GM18951 (cell line): ENCODE data around the gene JMJD8.
A peak's percentile ranks its signal among the peaks of the same experiment; 100 is the strongest.

Experiments used
- POLR2A ChIP-seq: IDR thresholded peaks from 4 replicates; pipeline ENCODE4 v1.6.1; 2011; ENCODE audit warnings: mild to moderate bottlenecking; ENCODE audit not compliant: insufficient read length, insufficient read depth; ENCODE audit errors: extremely low read depth
- in situ Hi-C: fragments of 300-500 bp; cut with MboI; formaldehyde crosslinking; loops from one replicate; pipeline ENCODE4 v1.12.0; 2022; ENCODE audit warnings: low sequenced_read_pairs, mixed read lengths, inconsistent platforms; ENCODE audit not compliant: unreplicated experiment

Gene JMJD8

GRCh38 chr16:642189-643049 is 41.7 kb downstream of the JMJD8 start:
- in situ Hi-C loops: no loop called here
- TF ChIP-seq POLR2A: peak; percentile 42

GRCh38 chr16:641326-642188 is 42.6 kb downstream of the JMJD8 start, which contains the start of gene MCRIP2:
Gene MCRIP2, plus strand, starts transcription at chr16:641828. Its CDS starts 164 bp downstream, at chr16:641992.
- TF ChIP-seq POLR2A: peak; percentile 82
- in situ Hi-C loops: no loop called here

GRCh38 chr16:640614-641013 is 43.5 kb downstream of the JMJD8 start:
- TF ChIP-seq POLR2A: no peak
- in situ Hi-C loops: no loop called here

- in situ Hi-C loops: no loop called here
- no peak for TF ChIP-seq POLR2A
These were observed 45.3 kb downstream of the JMJD8 start for GRCh38 chr16:638836-639235.

- in situ Hi-C loops: no loop called here
These were observed 46.0 kb downstream of the JMJD8 start for GRCh38 chr16:638034-638543.

GRCh38 chr16:637081-638018 is 46.8 kb downstream of the JMJD8 start:
- in situ Hi-C loops: no loop called here
- TF ChIP-seq POLR2A: no peak

More at GRCh38 chr16:638034-638543, 46.0 kb downstream of the JMJD8 start:
- no peak for TF ChIP-seq POLR2A

- TF ChIP-seq POLR2A: peak; percentile 87
- in situ Hi-C loops: no loop called here
These were observed 47.7 kb downstream of the JMJD8 start, which contains the start of gene METTL26 for GRCh38 chr16:636206-637080. Gene METTL26, minus strand, starts transcription at chr16:636305. Its CDS starts 15 bp downstream, at chr16:636290.

- in situ Hi-C loops: no loop called here
These were observed 48.4 kb downstream of the JMJD8 start for GRCh38 chr16:635573-636205.

GRCh38 chr16:634996-635395 is 49.1 kb downstream of the JMJD8 start:
- TF ChIP-seq POLR2A: no peak
- in situ Hi-C loops: no loop called here

More at GRCh38 chr16:635573-636205, 48.4 kb downstream of the JMJD8 start:
- no peak for TF ChIP-seq POLR2A

- in situ Hi-C loops: no loop called here
- TF ChIP-seq POLR2A: no peak
These were observed 50.0 kb downstream of the JMJD8 start for GRCh38 chr16:634051-634670.
